GM08714 (cell line): ENCODE data around the gene GPR176.

Experiments
- H3K4me3 ChIP-seq: fragments of 200-500 bp; sonication (Bioruptor generic); 2 replicates; pipeline ENCODE4 v1.5.1; 2014; ENCODE audit warnings: mild to moderate bottlenecking, low read length, inconsistent platforms
- ZNF274 ChIP-seq: IDR thresholded peaks from 2 replicates; pipeline ENCODE4 v1.6.1; 2012; ENCODE audit warnings: mild to moderate bottlenecking, low read depth, low read length

GPR176 gene

GRCh38 chr15:39807791-39808190 lies 112.3 kb downstream of the GPR176 start:
- no peak overlapping the region for H3K4me3 ChIP-seq
- no peak for TF ChIP-seq ZNF274

- no peak overlapping the region for H3K4me3 ChIP-seq
- no peak for TF ChIP-seq ZNF274
Measured at GRCh38 chr15:39804026-39804425, 116.0 kb downstream of the GPR176 start.

GRCh38 chr15:39803016-39803415 lies 117.0 kb downstream of the GPR176 start:
- no peak for TF ChIP-seq ZNF274

GRCh38 chr15:39801641-39802309 lies 118.3 kb downstream of the GPR176 start:
- TF ChIP-seq ZNF274, result no peak
- H3K4me3 ChIP-seq, result no peak overlapping the region

More at GRCh38 chr15:39803016-39803415, 117.0 kb downstream of the GPR176 start:
- H3K4me3 ChIP-seq, result no peak overlapping the region

GRCh38 chr15:39799552-39800011 lies 120.5 kb downstream of the GPR176 start:
- H3K4me3 ChIP-seq, result no peak overlapping the region
- no peak for TF ChIP-seq ZNF274

- no peak for TF ChIP-seq ZNF274
- H3K4me3 ChIP-seq, result no peak overlapping the region
Measured at GRCh38 chr15:39798382-39798781, 121.7 kb downstream of the GPR176 start.

GRCh38 chr15:39797407-39797806 lies 122.7 kb downstream of the GPR176 start:
- no peak for TF ChIP-seq ZNF274

GRCh38 chr15:39796601-39797000 lies 123.5 kb downstream of the GPR176 start:
- no peak overlapping the region for H3K4me3 ChIP-seq
- no peak for TF ChIP-seq ZNF274

More at GRCh38 chr15:39797407-39797806, 122.7 kb downstream of the GPR176 start:
- no peak overlapping the region for H3K4me3 ChIP-seq

- no peak for TF ChIP-seq ZNF274
- H3K4me3 ChIP-seq, result no peak overlapping the region
Measured at GRCh38 chr15:39795486-39795885, 124.6 kb downstream of the GPR176 start.

- no peak overlapping the region for H3K4me3 ChIP-seq
- TF ChIP-seq ZNF274, result no peak
Measured at GRCh38 chr15:39794954-39795353, 125.1 kb downstream of the GPR176 start.

GRCh38 chr15:39793923-39794322 lies 126.1 kb downstream of the GPR176 start:
- no peak for TF ChIP-seq ZNF274
- no peak overlapping the region for H3K4me3 ChIP-seq

- no peak for TF ChIP-seq ZNF274
- no peak overlapping the region for H3K4me3 ChIP-seq
Measured at GRCh38 chr15:39792844-39793335, 127.2 kb downstream of the GPR176 start.

- H3K4me3 ChIP-seq, result no peak overlapping the region
- TF ChIP-seq ZNF274, result no peak
Measured at GRCh38 chr15:39792025-39792843, 127.8 kb downstream of the GPR176 start.

GRCh38 chr15:39789736-39790135 lies 130.3 kb downstream of the GPR176 start:
- TF ChIP-seq ZNF274, result no peak
- H3K4me3 ChIP-seq, result no peak overlapping the region
